GM18520 (cell line): ENCODE measurements around the gene SERPINB7.
"Not testable (repeated sequence)": the region's sequence is repeated elsewhere in the genome, so short reads cannot be mapped to it uniquely, and the experiment has no call there.

Experiments used
- ATAC-seq: cut with Tn5 transposase; IDR thresholded peaks from one replicate; pipeline ENCODE4 v1.9.1; 2021; ENCODE audit not compliant: unreplicated experiment

The SERPINB7 gene

DNA sequence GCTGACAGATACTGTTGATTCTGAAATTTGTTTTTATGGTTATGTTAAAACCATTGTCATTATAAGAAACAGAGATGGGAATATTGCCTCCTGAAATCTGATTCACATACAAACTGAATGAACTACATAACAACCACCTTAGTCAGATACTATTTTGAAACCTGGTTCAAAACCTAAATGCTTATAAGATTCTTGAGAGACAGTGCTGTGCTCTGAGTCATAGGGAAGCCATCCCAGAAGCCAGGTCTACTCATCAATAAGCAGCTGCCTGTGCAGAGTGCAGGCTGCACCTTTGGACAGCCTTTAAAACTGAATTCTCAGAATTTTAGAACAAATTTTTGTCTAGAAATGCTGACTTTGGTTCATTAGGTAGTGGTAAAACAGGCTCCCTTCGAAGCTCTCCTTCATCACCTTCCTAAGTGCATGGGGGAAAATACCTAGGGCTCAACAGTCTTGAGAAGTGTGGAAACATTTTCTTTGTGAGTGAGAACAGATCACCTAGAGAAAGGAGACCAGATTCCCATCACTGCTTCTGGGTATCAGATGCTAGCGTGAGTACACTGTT, at the start of gene SERPINB7:
TSS of gene SERPINB7 (plus strand) at position 253 of the 565 bp plus-strand sequence. CDS start 6,955 bp downstream, outside the sequence.
- ATAC-seq = no peak

DNA sequence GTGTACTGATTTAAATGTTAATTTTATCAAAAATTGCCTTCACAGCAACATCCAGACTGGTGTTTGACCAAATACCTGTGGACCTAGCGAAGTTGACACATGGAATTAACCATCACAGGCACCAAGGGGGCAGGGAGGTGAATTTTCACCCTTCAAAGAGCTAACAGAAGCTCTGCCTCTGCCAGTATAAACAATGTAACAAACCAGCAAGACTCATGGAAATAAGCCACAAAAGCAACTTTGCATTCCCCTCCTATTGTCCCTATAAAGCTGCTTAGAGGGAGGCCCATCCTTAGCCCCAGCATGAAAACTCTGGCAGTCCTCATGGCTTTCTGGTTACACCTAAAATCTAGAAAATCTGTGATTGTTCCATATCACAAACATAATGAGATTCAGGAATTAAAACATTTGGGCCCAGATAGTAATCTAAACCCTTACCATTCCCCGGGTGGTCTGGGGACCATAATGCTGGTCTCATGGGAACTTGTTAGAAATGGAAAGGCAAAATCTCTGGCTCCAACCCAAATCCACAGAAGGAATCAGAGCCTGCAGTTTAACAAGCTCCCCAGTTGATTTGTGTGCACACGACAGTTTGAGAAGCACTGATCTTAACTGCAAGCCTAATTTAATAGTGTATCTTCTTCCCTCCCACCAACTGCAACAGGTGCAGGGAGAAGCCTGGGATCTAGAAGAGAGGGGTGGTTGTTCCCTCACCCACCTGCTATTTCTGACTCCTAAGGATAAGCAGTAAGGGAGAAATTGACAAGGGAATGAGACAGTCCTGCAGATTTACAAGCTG, 49.3 kb upstream of the SERPINB7 start:
- no peak for ATAC-seq

DNA sequence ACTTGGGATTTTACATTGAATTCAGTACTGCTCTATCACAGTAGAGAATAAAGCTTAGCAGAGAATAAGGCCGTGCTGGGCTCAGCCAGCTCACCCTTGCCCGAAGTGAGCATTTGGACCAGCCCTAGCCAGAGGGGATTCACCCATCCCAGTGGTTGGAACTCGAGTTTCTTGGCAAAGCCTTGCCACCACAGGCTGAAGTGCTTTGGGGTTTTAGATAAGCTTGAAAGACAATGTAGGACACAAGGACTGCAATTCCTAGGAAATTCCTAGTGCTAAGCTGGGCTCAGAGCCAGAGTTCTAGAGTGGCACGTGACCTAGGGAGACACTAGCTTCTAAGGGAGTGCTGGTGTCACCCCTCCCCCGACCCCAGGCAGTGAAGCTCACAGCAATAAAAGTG, 44.4 kb upstream of the SERPINB7 start:
- no peak for ATAC-seq

DNA sequence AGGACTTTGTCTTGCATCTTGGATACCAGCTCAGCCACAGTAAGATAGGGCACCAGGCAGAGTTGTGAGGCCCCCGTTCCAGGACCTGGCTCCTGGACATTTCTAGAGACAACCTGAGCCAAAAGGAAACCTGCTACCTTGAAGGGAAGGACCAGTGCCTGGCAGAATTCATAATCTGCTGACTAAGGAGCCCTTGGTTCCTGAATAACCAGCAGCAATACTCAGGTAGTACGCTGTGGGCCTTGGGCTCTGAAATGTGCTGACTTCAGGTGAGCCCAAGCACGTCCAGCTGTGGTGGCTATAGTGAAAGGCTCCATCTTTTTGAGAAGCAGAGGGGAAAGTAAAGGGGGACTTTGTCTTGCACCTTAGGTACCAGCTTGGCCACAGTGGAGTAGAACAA, 44.0 kb upstream of the SERPINB7 start:
- ATAC-seq = no peak

DNA sequence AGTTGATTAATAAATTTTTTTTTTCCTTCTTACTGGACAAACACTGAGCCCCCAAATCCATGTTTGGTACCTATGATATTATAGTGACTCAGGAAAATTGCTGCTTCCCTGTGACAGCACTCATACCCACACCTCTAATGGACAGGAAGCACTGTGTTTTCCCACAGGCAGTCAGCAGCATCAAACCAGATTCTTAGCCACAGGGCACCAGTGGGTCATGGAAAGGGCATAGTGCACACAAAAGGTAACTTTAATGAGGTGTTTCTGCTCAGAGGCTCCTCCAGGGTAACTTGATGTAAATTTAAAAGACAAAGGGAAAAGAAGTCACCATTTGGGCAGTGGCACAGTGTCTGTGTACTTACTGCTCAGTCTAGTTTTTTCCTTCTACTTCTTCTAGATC, 38.3 kb upstream of the SERPINB7 start:
- no peak for ATAC-seq

GRCh38 chr18:63741769-63742168, 33.4 kb upstream of the SERPINB7 start:
- no peak for ATAC-seq

GRCh38 chr18:63747006-63747405, 28.2 kb upstream of the SERPINB7 start:
- no peak for ATAC-seq

DNA sequence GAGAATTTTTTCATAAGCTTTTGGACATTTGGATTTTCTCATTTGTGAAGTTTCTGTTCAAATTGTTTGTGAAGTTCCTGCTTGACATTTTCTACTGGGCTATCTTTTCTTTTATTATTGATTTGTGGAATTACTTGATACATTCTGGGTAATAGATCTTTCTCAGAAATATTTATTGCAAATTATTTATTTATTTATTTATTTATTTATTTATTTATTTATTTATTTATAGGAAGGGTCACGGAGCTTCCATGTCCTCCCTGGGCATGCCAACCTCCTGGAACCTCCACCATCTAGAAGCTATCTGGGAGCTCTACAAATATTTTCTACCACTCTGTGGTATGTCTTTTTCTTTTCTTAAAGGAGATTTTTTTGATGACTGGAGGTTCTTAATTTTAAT, 25.7 kb upstream of the SERPINB7 start:
- no peak for ATAC-seq

DNA sequence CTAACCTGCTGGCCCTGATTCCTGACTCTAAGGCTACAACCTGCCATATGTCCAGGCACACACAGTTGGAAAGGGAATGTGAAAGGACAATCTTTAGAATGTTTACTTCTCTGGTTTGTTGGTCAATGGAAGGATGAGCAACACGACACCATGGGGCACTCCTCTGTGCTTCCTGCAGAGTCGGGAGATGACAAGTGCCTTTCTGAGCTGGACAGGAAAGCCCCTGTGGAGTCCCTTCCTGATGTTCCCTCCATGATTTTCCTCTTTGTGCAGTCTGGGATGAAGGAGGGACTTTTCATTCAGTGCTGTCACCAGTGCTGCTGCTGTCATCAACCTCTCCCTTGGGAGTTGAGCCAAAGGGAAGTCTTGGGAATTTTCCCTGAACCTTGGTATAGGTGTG, 22.6 kb upstream of the SERPINB7 start:
- no peak for ATAC-seq

GRCh38 chr18:63753676-63754075, 21.5 kb upstream of the SERPINB7 start:
- ATAC-seq = no peak

DNA sequence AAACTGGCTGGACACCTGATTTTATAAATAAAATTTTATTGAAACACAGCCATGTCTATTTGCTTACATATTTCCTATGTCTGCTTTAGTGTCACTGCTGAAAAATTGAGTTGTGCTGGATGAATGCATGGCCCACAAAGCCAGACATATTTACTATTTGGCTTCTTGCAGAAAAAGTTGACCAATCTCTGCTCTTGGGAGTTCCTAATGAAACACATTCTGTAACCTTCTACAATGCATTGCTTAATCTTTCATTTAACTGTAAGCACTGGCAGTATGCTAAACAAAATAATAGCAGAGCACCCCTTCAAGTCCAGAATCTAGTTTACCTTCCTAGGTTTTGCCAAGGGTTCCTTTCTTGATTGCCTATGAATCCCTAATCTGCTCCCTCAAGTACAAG, 17.7 kb upstream of the SERPINB7 start:
- no peak for ATAC-seq

DNA sequence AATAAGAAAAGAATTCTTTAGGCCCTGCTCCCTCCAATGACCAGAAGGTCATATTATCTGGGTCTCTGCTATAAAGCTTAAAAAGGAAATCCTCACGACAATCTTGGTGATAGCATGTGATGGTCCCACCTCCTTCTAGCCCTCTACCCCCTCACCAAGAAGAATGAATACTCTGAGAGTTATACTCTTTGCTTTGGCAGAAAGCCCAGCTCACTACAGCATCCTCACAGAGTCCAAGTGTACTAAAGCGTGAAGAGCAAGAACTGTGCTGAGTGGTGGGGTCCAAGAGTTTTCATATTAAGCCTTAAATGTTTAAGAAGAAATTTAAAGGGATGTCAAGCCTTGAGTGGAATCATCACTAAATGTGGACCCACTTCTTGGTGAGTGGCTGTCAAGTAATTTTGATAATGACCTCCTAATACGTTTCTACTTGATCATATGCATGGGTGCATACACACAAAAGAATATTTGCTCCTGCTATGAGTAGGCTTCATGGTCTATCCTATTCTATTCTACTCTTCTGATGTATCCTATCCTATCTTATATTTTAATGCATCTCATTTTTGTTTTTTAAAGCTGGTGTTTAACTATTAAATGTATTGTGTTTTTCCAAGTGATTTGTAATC, 16.5 kb upstream of the SERPINB7 start:
- no peak for ATAC-seq

DNA sequence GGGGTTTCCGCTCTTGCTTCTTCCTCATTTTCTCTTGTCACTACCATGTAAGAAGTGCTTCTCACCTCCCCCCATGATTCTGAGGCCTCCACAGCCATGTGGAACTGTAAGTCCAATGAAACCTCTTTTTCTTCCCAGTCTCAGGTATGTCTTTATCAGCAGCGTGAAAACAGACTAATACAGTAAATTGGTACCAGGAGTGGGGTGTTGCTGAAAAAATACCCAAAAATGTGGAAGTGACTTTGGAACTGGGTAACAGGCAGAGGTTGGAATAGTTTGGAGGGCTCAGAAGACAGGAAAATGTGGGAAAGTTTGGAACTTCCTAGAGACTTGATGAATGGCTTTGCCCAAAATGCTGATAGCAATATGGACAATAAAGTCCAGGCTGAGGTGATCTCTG, 15.4 kb upstream of the SERPINB7 start:
- not testable (repeated sequence) for ATAC-seq

- no peak for ATAC-seq
Measured at GRCh38 chr18:63762518-63762917, 12.7 kb upstream of the SERPINB7 start.

DNA sequence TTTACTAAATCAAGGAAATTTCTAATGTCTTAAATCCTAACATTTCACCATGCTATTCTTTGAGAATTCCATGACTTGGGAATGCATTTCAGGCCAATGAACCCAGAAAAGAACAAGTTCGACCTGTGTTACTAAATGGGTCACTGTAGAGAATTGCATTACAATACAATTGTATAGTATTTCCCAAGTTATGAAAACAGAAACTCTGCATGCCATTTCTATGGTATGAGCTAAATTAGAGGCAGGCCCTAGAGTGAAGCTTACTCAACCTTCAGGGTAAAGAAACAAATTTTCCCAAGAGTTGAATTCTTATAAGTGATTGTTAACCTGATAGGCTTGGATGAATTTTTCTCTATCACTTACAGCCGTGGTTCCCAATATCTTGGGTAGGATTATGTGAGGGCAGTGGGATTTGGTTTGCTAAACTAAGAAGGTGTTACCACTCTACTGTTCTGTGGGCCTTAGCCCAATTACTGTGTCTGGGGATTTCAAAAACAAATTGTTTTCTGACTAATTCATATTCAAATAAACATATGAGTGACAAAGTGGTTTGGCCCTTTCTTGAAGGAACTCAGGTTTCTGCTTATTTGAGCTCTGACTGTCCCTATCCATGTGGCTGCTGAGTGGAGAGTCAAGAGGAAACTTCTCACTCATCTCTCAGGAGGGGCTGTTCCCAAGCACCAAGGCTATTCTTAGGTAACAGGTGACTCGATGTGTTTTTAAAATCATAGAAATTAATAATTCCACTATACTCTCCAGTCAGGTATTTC, 11.2 kb upstream of the SERPINB7 start:
- ATAC-seq = no peak

- ATAC-seq = no peak
Measured at GRCh38 chr18:63765837-63766236, 9.4 kb upstream of the SERPINB7 start.

GRCh38 chr18:63773551-63773950, 1.7 kb upstream of the SERPINB7 start:
- ATAC-seq = no peak

GRCh38 chr18:63774511-63774910, 707 bp upstream of the SERPINB7 start:
- ATAC-seq = no peak

GRCh38 chr18:63779386-63779785, 4.2 kb downstream of the SERPINB7 start:
- no peak for ATAC-seq

GRCh38 chr18:63783394-63783793, 8.2 kb downstream of the SERPINB7 start:
- ATAC-seq = no peak

- ATAC-seq = no peak
Measured at GRCh38 chr18:63784787-63785452, 9.7 kb downstream of the SERPINB7 start.
